Subcutaneous abdominal adipose tissue (tissue), 5 donors: ENCODE results near the gene GJC1.

Experiments
- H3K27ac ChIP-seq: one replicate; pipeline ENCODE4 v1.7.0; 2013; ENCODE audit warnings: low read depth, mild to moderate bottlenecking, inconsistent platforms, low read length, moderate library complexity
- H3K27me3 ChIP-seq, 5 donors: one replicate each; pipeline ENCODE4 v1.7.0; 2013; ENCODE audit warnings: low read length in 5 of 5, inconsistent platforms in 1 of 5; ENCODE audit not compliant: control insufficient read depth in 5 of 5, insufficient read depth in 4 of 5
- H3K36me3 ChIP-seq, 5 donors: one replicate each; pipeline ENCODE4 v1.7.0; 2013; ENCODE audit warnings: low read length in 5 of 5; ENCODE audit not compliant: control insufficient read depth in 5 of 5, insufficient read depth in 5 of 5
- H3K4me1 ChIP-seq, 5 donors: one replicate each; pipeline ENCODE4 v1.7.0; 2013; ENCODE audit warnings: low read length in 5 of 5, mild to moderate bottlenecking in 3 of 5, moderate library complexity in 1 of 5; ENCODE audit not compliant: control insufficient read depth in 5 of 5, insufficient read depth in 5 of 5
- H3K4me3 ChIP-seq, 5 donors: one replicate each; pipeline ENCODE4 v1.7.0; 2013; ENCODE audit warnings: low read length in 5 of 5, low read depth in 1 of 5
- H3K9ac ChIP-seq, 5 donors: one replicate each; pipeline ENCODE4 v1.7.0; 2013; ENCODE audit warnings: low read length in 5 of 5, mild to moderate bottlenecking in 4 of 5, moderate library complexity in 3 of 5
- H3K9me3 ChIP-seq, 5 donors: one replicate each; pipeline ENCODE4 v1.7.0; 2013; ENCODE audit warnings: low read length in 5 of 5; ENCODE audit not compliant: control insufficient read depth in 5 of 5
- donor health status: healthy.
- donor health status: healthy.
- donor health status: healthy.
- donor health status: healthy.
- donor health status: healthy.

GJC1 gene

GRCh38 chr17:44829523-44830358, at the start of gene GJC1:
Gene GJC1 (minus strand): TSS chr17:44830287. CDS start chr17:44805817, 24,470 bp downstream.
- Histone ChIP-seq H3K9ac (peak within 1 kb of the TSS in 4 of 5 donors; percentile 51 to 81 (median 58)), H3K4me1 (peaks cover 0 to 21% (median 16%) of the 10 kb centered on the region in 5 donors)

GRCh38 chr17:44879376-44879775, 49.3 kb upstream of the GJC1 start:
- no peak overlapping the region for H3K27ac ChIP-seq
- H3K4me3 ChIP-seq, result no peak overlapping the region
- no peak overlapping the region for H3K9ac ChIP-seq
- H3K36me3 ChIP-seq, result peaks cover 28 to 81% (median 72%) of the 10 kb centered on the region in 5 donors
- H3K4me1 ChIP-seq, result no peaks in the 10 kb centered on the region
- H3K27me3 ChIP-seq, result no peaks in the 10 kb centered on the region
- H3K9me3 ChIP-seq, result no peaks in the 10 kb centered on the region

More at GRCh38 chr17:44829523-44830358, at the start of gene GJC1:
- Histone ChIP-seq H3K9me3 (no peaks in the 10 kb centered on the region), H3K36me3 (no peaks in the 10 kb centered on the region), H3K27ac (peak within 1 kb of the TSS; percentile 51), H3K27me3 (peaks cover 0 to 34% (median 11%) of the 10 kb centered on the region in 5 donors), H3K4me3 (peak within 1 kb of the TSS; percentile 60 to 86 (median 73))

- Histone ChIP-seq H3K27ac (no peak overlapping the region), H3K36me3 (peaks cover 30 to 80% (median 74%) of the 10 kb centered on the region in 5 donors), H3K4me3 (no peak overlapping the region), H3K9ac (no peak overlapping the region), H3K9me3 (no peaks in the 10 kb centered on the region), H3K4me1 (no peaks in the 10 kb centered on the region), H3K27me3 (no peaks in the 10 kb centered on the region)
Measured at GRCh38 chr17:44878627-44879221, 48.6 kb upstream of the GJC1 start.

- H3K27ac ChIP-seq, result no peak overlapping the region
- no peaks in the 10 kb centered on the region for H3K27me3 ChIP-seq
- peaks cover 2 to 13% (median 12%) of the 10 kb centered on the region in 5 donors for H3K4me1 ChIP-seq
- peaks cover 18 to 77% (median 62%) of the 10 kb centered on the region in 5 donors for H3K36me3 ChIP-seq
- no peak overlapping the region for H3K4me3 ChIP-seq
- H3K9ac ChIP-seq, result no peak overlapping the region
- H3K9me3 ChIP-seq, result no peaks in the 10 kb centered on the region
Measured at GRCh38 chr17:44877121-44877520, 47.0 kb upstream of the GJC1 start.

- H3K27ac ChIP-seq, result no peak overlapping the region
Measured at GRCh38 chr17:44875761-44876160, 45.7 kb upstream of the GJC1 start.

GRCh38 chr17:44872131-44872768, 42.2 kb upstream of the GJC1 start:
- H3K27ac ChIP-seq, result no peak overlapping the region
- no peak overlapping the region for H3K4me3 ChIP-seq
- peaks cover 2 to 21% (median 19%) of the 10 kb centered on the region in 5 donors for H3K4me1 ChIP-seq
- H3K36me3 ChIP-seq, result peaks cover 20 to 84% (median 70%) of the 10 kb centered on the region in 5 donors
- H3K9me3 ChIP-seq, result no peaks in the 10 kb centered on the region
- H3K9ac ChIP-seq, result peak overlapping the region in 1 of 5 donors; percentile 14
- no peaks in the 10 kb centered on the region for H3K27me3 ChIP-seq

More at GRCh38 chr17:44875761-44876160, 45.7 kb upstream of the GJC1 start:
- Histone ChIP-seq H3K27me3 (no peaks in the 10 kb centered on the region), H3K9me3 (no peaks in the 10 kb centered on the region), H3K36me3 (peaks cover 11 to 78% (median 59%) of the 10 kb centered on the region in 5 donors), H3K9ac (no peak overlapping the region), H3K4me3 (no peak overlapping the region), H3K4me1 (peaks cover 2 to 17% (median 14%) of the 10 kb centered on the region in 5 donors)

- Histone ChIP-seq H3K9me3 (no peaks in the 10 kb centered on the region), H3K4me1 (peaks cover 2 to 21% (median 19%) of the 10 kb centered on the region in 5 donors), H3K4me3 (no peak overlapping the region), H3K36me3 (peaks cover 20 to 86% (median 73%) of the 10 kb centered on the region in 5 donors), H3K9ac (peak overlapping the region in 1 of 5 donors; percentile 14), H3K27me3 (no peaks in the 10 kb centered on the region), H3K27ac (no peak overlapping the region)
Measured at GRCh38 chr17:44871556-44871955, 41.5 kb upstream of the GJC1 start.

GRCh38 chr17:44867841-44868240, 37.8 kb upstream of the GJC1 start:
- no peaks in the 10 kb centered on the region for H3K9me3 ChIP-seq
- peaks cover 25 to 90% (median 74%) of the 10 kb centered on the region in 5 donors for H3K36me3 ChIP-seq
- peaks cover 2 to 14% (median 13%) of the 10 kb centered on the region in 5 donors for H3K4me1 ChIP-seq
- no peak overlapping the region for H3K4me3 ChIP-seq
- no peaks in the 10 kb centered on the region for H3K27me3 ChIP-seq
- H3K27ac ChIP-seq, result no peak overlapping the region
- H3K9ac ChIP-seq, result no peak overlapping the region

GRCh38 chr17:44865931-44866330, 35.8 kb upstream of the GJC1 start:
- Histone ChIP-seq H3K27ac (no peak overlapping the region), H3K36me3 (peaks cover 26 to 88% (median 76%) of the 10 kb centered on the region in 5 donors), H3K4me3 (no peak overlapping the region), H3K9me3 (no peaks in the 10 kb centered on the region), H3K9ac (no peak overlapping the region), H3K27me3 (no peaks in the 10 kb centered on the region), H3K4me1 (peaks cover 0 to 5% (median 4%) of the 10 kb centered on the region in 5 donors)
